Skeletal muscle tissue (tissue), 4 donors: ENCODE data around the gene SNTG2. TPM values are rescaled to one million over a fixed set of nuclear protein-coding genes. Genes with fewer than 3 reads are reported as not detected.

Experiments
- H3K27ac ChIP-seq: one replicate; pipeline ENCODE4 v1.7.0; 2013; ENCODE audit warnings: mild to moderate bottlenecking, low read depth, low read length, inconsistent platforms
- H3K27me3 ChIP-seq, 3 donors: one replicate each; pipeline ENCODE4 v1.7.0; 2013; ENCODE audit warnings: low read length in 3 of 3; ENCODE audit not compliant: control insufficient read depth in 3 of 3, insufficient read depth in 3 of 3
- H3K36me3 ChIP-seq, 3 donors: one replicate each; pipeline ENCODE4 v1.7.0; 2013; ENCODE audit warnings: low read length in 3 of 3; ENCODE audit not compliant: control insufficient read depth in 3 of 3, insufficient read depth in 3 of 3
- H3K4me1 ChIP-seq, 3 donors: one replicate each; pipeline ENCODE4 v1.7.0; 2013; ENCODE audit warnings: low read length in 3 of 3, mild to moderate bottlenecking in 3 of 3; ENCODE audit not compliant: control insufficient read depth in 3 of 3, insufficient read depth in 3 of 3
- H3K4me3 ChIP-seq, 3 donors: one replicate each; pipeline ENCODE4 v1.7.0; 2013; ENCODE audit warnings: low read length in 3 of 3
- H3K9ac ChIP-seq, 3 donors: one replicate each; pipeline ENCODE4 v1.7.0; 2013; ENCODE audit warnings: low read length in 3 of 3, mild to moderate bottlenecking in 3 of 3, moderate library complexity in 2 of 3, low read depth in 1 of 3
- H3K9me3 ChIP-seq, 3 donors: one replicate each; pipeline ENCODE4 v1.7.0; 2013; ENCODE audit warnings: low read length in 3 of 3; ENCODE audit not compliant: control insufficient read depth in 3 of 3
- total RNA-seq: library from RNA; depleted of rRNA; stranded (reverse); fragments of >200 nt; gene quantifications from one replicate; pipeline ENCODE4 v1.2.3, GENCODE V29; 2014
- donor health status: Osteomylitis.

Gene SNTG2
- total RNA-seq, 1 donor from 2014 or later = under 0.01 TPM

GRCh38 chr2:963876-964275, 13.2 kb downstream of the SNTG2 start:
- H3K9ac ChIP-seq = no peak overlapping the region
- H3K27me3 ChIP-seq = peaks cover 0 to 15% (median 0%) of the 10 kb centered on the region in 3 donors
- no peaks in the 10 kb centered on the region for H3K36me3 ChIP-seq
- H3K27ac ChIP-seq = no peak overlapping the region
- H3K4me1 ChIP-seq = no peaks in the 10 kb centered on the region
- no peaks in the 10 kb centered on the region for H3K9me3 ChIP-seq
- no peak overlapping the region for H3K4me3 ChIP-seq

GRCh38 chr2:964562-964961, 13.9 kb downstream of the SNTG2 start:
- H3K36me3 ChIP-seq = no peaks in the 10 kb centered on the region
- H3K9ac ChIP-seq = no peak overlapping the region
- no peak overlapping the region for H3K27ac ChIP-seq
- H3K4me1 ChIP-seq = no peaks in the 10 kb centered on the region
- no peak overlapping the region for H3K4me3 ChIP-seq
- H3K9me3 ChIP-seq = peaks cover 0 to 2% (median 0%) of the 10 kb centered on the region in 3 donors
- peaks cover 0 to 12% (median 0%) of the 10 kb centered on the region in 3 donors for H3K27me3 ChIP-seq

GRCh38 chr2:965640-966147, 15.0 kb downstream of the SNTG2 start:
- H3K4me3 ChIP-seq = no peak overlapping the region
- H3K36me3 ChIP-seq = no peaks in the 10 kb centered on the region
- H3K27me3 ChIP-seq = peaks cover 0 to 5% (median 0%) of the 10 kb centered on the region in 3 donors
- H3K4me1 ChIP-seq = no peaks in the 10 kb centered on the region
- H3K9me3 ChIP-seq = peaks cover 0 to 2% (median 0%) of the 10 kb centered on the region in 3 donors
- no peak overlapping the region for H3K9ac ChIP-seq
- no peak overlapping the region for H3K27ac ChIP-seq

DNA sequence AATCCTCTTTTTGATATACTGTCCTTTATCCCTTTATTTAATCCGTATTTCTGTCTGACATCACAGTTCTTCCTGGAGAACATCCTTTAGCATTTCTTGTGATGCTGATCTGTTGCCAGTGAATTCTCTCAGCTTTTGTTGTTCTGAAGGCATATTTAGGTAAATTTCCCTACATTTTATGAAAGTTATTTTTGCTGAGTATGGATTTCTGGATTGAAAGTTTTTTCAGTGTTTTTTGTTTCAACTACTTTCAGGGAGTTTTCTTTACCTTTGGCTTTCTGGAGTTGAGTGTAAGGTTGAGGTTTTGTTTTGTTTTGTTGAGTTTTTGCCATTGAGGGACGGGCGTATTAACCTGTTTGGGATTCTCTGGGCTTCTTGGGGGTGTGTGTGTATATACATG, 22.5 kb downstream of the SNTG2 start:
- peaks cover 0 to 2% (median 0%) of the 10 kb centered on the region in 3 donors for H3K9me3 ChIP-seq
- H3K4me1 ChIP-seq = peaks cover 0 to 3% (median 0%) of the 10 kb centered on the region in 3 donors
- peaks cover 0 to 11% (median 0%) of the 10 kb centered on the region in 3 donors for H3K27me3 ChIP-seq
- no peak overlapping the region for H3K27ac ChIP-seq
- no peaks in the 10 kb centered on the region for H3K36me3 ChIP-seq
- H3K9ac ChIP-seq = no peak overlapping the region
- H3K4me3 ChIP-seq = no peak overlapping the region

DNA sequence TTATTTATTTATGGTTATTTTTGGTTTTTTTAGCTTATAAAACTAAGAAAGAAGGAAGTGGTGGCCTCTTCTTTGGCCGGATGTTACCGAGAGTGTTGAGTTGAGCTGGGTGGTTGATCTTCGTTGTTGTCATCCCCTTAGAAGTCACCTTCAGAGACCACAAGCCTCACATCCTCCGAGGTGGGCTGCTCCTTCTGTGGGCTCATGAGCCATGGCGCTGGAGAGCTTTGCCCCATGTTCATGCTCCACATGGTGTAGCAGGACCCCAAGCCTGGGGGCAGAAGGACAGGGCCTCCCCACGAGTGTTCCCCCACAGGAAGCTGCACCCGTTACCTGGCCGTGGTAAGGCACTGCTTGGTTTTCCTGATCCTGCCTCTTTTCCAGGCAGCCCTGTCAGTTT, 23.4 kb downstream of the SNTG2 start:
- H3K9ac ChIP-seq = no peak overlapping the region
- no peak overlapping the region for H3K4me3 ChIP-seq
- H3K4me1 ChIP-seq = peaks cover 0 to 3% (median 0%) of the 10 kb centered on the region in 3 donors
- H3K36me3 ChIP-seq = no peaks in the 10 kb centered on the region
- peaks cover 0 to 13% (median 0%) of the 10 kb centered on the region in 3 donors for H3K27me3 ChIP-seq
- H3K9me3 ChIP-seq = peaks cover 0 to under 1% (median 0%) of the 10 kb centered on the region in 3 donors
- no peak overlapping the region for H3K27ac ChIP-seq

DNA sequence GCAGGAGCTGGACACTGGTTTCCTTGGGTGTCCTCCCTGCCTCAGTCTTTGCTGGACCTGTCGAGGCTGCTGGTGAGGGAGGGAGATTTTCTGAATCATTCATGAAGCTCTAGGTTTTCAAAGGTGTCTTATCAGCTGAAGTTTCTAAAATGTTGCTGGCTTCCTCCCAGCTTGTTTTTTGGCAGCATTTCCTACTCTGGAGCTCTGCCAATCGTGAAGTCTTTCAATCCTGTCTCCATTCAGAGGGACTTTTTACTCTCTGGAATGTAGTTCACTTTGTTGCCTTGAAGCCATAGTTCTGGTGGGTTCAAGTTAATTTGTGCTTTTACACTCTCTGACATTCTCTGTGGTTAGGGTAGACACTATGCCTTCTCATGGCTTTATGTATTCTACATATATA, 23.9 kb downstream of the SNTG2 start:
- H3K27me3 ChIP-seq = peaks cover 0 to 16% (median 0%) of the 10 kb centered on the region in 3 donors
- no peak overlapping the region for H3K27ac ChIP-seq
- H3K36me3 ChIP-seq = no peaks in the 10 kb centered on the region
- H3K4me3 ChIP-seq = no peak overlapping the region
- H3K9ac ChIP-seq = no peak overlapping the region
- no peaks in the 10 kb centered on the region for H3K9me3 ChIP-seq
- peaks cover 0 to 3% (median 0%) of the 10 kb centered on the region in 3 donors for H3K4me1 ChIP-seq

- H3K27ac ChIP-seq = no peak overlapping the region
- H3K9me3 ChIP-seq = no peaks in the 10 kb centered on the region
- H3K4me1 ChIP-seq = peaks cover 0 to 3% (median 0%) of the 10 kb centered on the region in 3 donors
- no peaks in the 10 kb centered on the region for H3K36me3 ChIP-seq
- peaks cover 0 to 16% (median 0%) of the 10 kb centered on the region in 3 donors for H3K27me3 ChIP-seq
- no peak overlapping the region for H3K4me3 ChIP-seq
- no peak overlapping the region for H3K9ac ChIP-seq
Observed at GRCh38 chr2:975095-975494, 24.4 kb downstream of the SNTG2 start.

- Histone ChIP-seq H3K9ac (no peak overlapping the region), H3K4me3 (no peak overlapping the region), H3K36me3 (no peaks in the 10 kb centered on the region), H3K27ac (no peak overlapping the region), H3K27me3 (peaks cover 0 to 22% (median 0%) of the 10 kb centered on the region in 3 donors), H3K9me3 (peaks cover 0 to 4% (median 3%) of the 10 kb centered on the region in 3 donors), H3K4me1 (peaks cover 0 to under 1% (median under 1%) of the 10 kb centered on the region in 3 donors)
Observed at GRCh38 chr2:979069-979928, 28.6 kb downstream of the SNTG2 start.

DNA sequence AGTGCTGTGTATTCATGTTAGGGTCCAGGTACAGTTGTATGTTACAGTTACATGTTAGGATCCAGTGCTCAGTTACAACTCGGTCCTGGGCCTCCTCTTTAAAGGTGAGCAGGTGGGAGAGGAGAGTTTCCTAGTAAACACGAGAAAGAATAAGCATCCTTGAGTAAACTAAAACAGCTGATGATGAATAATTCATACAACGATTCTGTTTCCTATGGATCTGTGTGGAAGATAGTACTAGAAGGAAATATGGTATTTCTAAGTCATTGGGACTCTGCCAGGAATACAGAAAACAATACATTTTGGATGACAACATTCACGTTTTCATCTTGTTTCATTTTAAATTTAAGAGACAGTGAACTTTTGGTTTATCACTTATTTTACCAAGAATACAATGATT, 29.5 kb downstream of the SNTG2 start:
- H3K27me3 ChIP-seq = peaks cover 0 to 24% (median 2%) of the 10 kb centered on the region in 3 donors
- H3K4me1 ChIP-seq = peaks cover 0 to 2% (median 0%) of the 10 kb centered on the region in 3 donors
- peaks cover 0 to 4% (median 3%) of the 10 kb centered on the region in 3 donors for H3K9me3 ChIP-seq
- no peak overlapping the region for H3K9ac ChIP-seq
- no peaks in the 10 kb centered on the region for H3K36me3 ChIP-seq
- H3K4me3 ChIP-seq = no peak overlapping the region
- no peak overlapping the region for H3K27ac ChIP-seq

GRCh38 chr2:981258-981657, 30.6 kb downstream of the SNTG2 start:
- H3K4me1 ChIP-seq = peaks cover 0 to 2% (median 0%) of the 10 kb centered on the region in 3 donors
- H3K9ac ChIP-seq = no peak overlapping the region
- no peak overlapping the region for H3K27ac ChIP-seq
- H3K9me3 ChIP-seq = peaks cover 0 to 4% (median 3%) of the 10 kb centered on the region in 3 donors
- H3K27me3 ChIP-seq = peaks cover 0 to 23% (median 2%) of the 10 kb centered on the region in 3 donors
- H3K36me3 ChIP-seq = no peaks in the 10 kb centered on the region
- H3K4me3 ChIP-seq = no peak overlapping the region
